Nephron progenitor cell (in vitro differentiated cells): ENCODE results near the gene CNTNAP3.
A peak's percentile ranks its signal among the peaks of the same experiment; 100 is the strongest.
"Not testable (repeated sequence)": the region's sequence is repeated elsewhere in the genome, so short reads cannot be mapped to it uniquely, and the experiment has no call there.

Experiments used
- DNase-seq: peaks from one replicate; pipeline ENCODE4 v3.0.0; 2021
- H3K27ac Mint-ChIP-seq: 2 replicates; pipeline ENCODE4 v1.8.0; 2021; ENCODE audit warnings: mild to moderate bottlenecking, moderate library complexity, mixed read lengths
- H3K27me3 Mint-ChIP-seq: 2 replicates; pipeline ENCODE4 v1.8.0; 2021; ENCODE audit warnings: mild to moderate bottlenecking, low read depth, mixed read lengths; ENCODE audit not compliant: poor library complexity
- H3K36me3 Mint-ChIP-seq: 2 replicates; pipeline ENCODE4 v1.8.0; 2021; ENCODE audit warnings: low read depth, mixed read lengths
- H3K4me1 Mint-ChIP-seq: 2 replicates; pipeline ENCODE4 v1.8.0; 2021; ENCODE audit warnings: mixed read lengths
- H3K4me3 Mint-ChIP-seq: 2 replicates; pipeline ENCODE4 v1.8.0; 2021; ENCODE audit warnings: mild to moderate bottlenecking, moderate library complexity, mixed read lengths
- H3K9me3 Mint-ChIP-seq: 2 replicates; pipeline ENCODE4 v1.8.0; 2021; ENCODE audit warnings: mild to moderate bottlenecking, moderate library complexity, mixed read lengths
- CTCF ChIP-seq: fragments of 200-600 bp; sonication (generic); IDR thresholded peaks from 2 replicates; pipeline ENCODE4 v1.5.0; 2021; ENCODE audit warnings: antibody characterized with exemption

Gene CNTNAP3

DNA sequence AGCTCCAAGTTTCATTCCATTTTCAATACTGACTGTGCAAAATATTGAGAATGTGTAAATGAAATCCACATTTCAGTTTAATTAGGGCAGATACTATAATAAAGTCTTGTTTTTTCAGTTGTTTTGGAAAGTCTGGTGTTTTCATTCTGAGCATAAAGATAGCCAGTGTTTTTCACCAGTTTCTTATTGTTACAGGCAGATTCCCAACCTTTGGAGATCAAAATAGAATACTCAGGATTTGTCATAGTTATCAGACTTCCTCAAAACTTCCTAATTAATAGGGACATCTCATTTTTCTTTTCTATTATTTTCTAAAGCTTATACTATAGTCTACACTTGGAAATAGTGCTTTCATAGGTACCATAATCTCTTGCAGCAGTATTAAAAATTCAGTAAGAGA, 176.2 kb downstream of the CNTNAP3 start:
- H3K4me1 Mint-ChIP-seq, H3K36me3 Mint-ChIP-seq, DNase-seq, H3K27me3 Mint-ChIP-seq, H3K9me3 Mint-ChIP-seq, H3K27ac Mint-ChIP-seq, H3K4me3 Mint-ChIP-seq: not testable (repeated sequence)

- H3K4me3 Mint-ChIP-seq: no peak overlapping the region
- no peak overlapping the region for H3K27ac Mint-ChIP-seq
- DNase-seq: no peak
- no peaks in the 10 kb centered on the region for H3K36me3 Mint-ChIP-seq
- no peak for TF ChIP-seq CTCF
- no peaks in the 10 kb centered on the region for H3K27me3 Mint-ChIP-seq
- H3K9me3 Mint-ChIP-seq: no peaks in the 10 kb centered on the region
- H3K4me1 Mint-ChIP-seq: no peaks in the 10 kb centered on the region
Measured at GRCh38 chr9:39108145-39108544, 179.8 kb downstream of the CNTNAP3 start.

GRCh38 chr9:39097208-39097607, 190.8 kb downstream of the CNTNAP3 start:
- not testable (repeated sequence) for H3K36me3 Mint-ChIP-seq, H3K27ac Mint-ChIP-seq, H3K4me3 Mint-ChIP-seq, H3K9me3 Mint-ChIP-seq, H3K27me3 Mint-ChIP-seq, DNase-seq, H3K4me1 Mint-ChIP-seq

- H3K4me3 Mint-ChIP-seq, DNase-seq, H3K4me1 Mint-ChIP-seq, H3K36me3 Mint-ChIP-seq, H3K27me3 Mint-ChIP-seq, H3K9me3 Mint-ChIP-seq, H3K27ac Mint-ChIP-seq: not testable (repeated sequence)
Measured at GRCh38 chr9:39085311-39085710, 202.7 kb downstream of the CNTNAP3 start.

DNA sequence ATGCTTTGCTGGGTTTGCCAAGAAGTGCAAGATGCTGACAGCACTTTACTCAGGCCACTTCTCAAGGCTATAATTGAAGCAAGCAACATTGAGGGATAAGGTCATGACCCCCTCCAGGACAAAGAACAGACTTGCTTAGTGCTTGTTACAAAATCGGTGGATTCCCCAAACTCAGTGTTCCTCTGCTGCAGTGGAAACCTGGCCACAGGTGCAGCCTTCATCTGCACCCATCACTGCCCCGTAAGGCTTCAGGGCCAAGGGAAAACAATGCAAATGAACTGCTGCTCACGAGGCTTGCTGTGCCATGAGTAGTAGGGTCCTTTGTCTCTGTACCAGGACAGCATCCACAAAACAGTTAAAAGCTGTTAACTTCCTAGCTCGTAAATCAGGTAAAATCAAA, 205.4 kb downstream of the CNTNAP3 start:
- H3K27ac Mint-ChIP-seq, H3K4me1 Mint-ChIP-seq, H3K9me3 Mint-ChIP-seq, DNase-seq, H3K4me3 Mint-ChIP-seq, H3K27me3 Mint-ChIP-seq, H3K36me3 Mint-ChIP-seq: not testable (repeated sequence)

DNA sequence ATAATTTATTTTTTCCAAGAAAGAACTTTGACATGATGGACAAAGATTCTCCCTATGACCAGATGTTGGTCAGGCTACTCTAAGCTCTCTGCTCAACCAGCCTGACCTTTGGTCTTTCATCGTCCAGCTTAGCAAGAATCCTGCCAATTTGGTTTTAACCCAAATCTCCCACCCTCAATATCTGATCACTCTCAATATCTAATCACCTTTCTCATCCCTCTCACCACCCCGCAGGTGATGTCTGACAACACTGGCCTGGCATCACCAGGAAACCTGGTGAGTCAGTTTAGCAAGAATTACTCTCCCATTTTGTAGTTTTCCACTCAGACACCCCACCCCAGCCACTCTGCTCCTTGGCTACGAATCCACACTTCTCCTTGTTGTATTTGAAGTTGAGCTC, 207.9 kb downstream of the CNTNAP3 start:
- H3K36me3 Mint-ChIP-seq, DNase-seq, H3K27ac Mint-ChIP-seq, H3K27me3 Mint-ChIP-seq, H3K9me3 Mint-ChIP-seq: not testable (repeated sequence)
- Mint-ChIP-seq H3K4me3 (peak overlapping the region; percentile 39), H3K4me1 (peaks cover 16% of the 10 kb centered on the region)

DNA sequence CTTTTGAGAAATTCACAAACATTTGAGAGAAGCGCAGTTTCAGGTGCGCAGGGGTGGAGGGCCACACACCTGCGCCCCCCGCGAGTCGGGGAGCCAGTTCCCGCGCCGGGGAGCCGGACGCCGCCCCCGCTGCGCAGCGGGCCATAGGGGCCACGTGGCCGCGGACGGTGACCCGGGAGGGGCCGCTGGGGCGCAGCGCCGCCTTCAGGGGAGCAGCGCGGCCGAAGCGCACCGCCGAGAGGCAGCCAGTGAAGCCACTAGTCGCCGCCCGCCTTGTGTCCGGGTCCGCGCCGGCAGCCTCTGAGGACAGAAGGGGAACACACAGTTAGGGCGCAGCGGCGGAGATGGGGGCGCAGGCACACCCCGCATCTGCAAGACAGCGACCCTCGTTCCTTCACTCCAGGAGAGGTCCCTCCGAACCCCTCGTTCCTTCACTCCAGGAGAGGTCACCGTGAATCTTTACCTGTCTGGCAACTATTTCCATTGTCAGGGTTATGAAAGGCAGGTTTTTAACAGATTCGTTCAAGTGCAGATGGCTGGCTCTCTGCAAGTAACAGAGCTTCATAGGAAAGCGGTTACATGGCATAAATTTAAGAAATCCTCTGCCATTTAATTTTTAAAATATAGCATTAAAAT, 209.2 kb downstream of the CNTNAP3 start:
- peak; percentile 6 for TF ChIP-seq CTCF
- not testable (repeated sequence) for H3K27ac Mint-ChIP-seq, H3K9me3 Mint-ChIP-seq, H3K36me3 Mint-ChIP-seq, H3K27me3 Mint-ChIP-seq
- H3K4me1 Mint-ChIP-seq: peaks cover 16% of the 10 kb centered on the region
- DNase-seq: peak; percentile 69
- H3K4me3 Mint-ChIP-seq: peak overlapping the region; percentile 81

- not testable (repeated sequence) for H3K27ac Mint-ChIP-seq, DNase-seq, H3K27me3 Mint-ChIP-seq, H3K9me3 Mint-ChIP-seq, H3K36me3 Mint-ChIP-seq, H3K4me3 Mint-ChIP-seq
- peaks cover 11% of the 10 kb centered on the region for H3K4me1 Mint-ChIP-seq
Measured at GRCh38 chr9:39073537-39073936, 214.4 kb downstream of the CNTNAP3 start.

DNA sequence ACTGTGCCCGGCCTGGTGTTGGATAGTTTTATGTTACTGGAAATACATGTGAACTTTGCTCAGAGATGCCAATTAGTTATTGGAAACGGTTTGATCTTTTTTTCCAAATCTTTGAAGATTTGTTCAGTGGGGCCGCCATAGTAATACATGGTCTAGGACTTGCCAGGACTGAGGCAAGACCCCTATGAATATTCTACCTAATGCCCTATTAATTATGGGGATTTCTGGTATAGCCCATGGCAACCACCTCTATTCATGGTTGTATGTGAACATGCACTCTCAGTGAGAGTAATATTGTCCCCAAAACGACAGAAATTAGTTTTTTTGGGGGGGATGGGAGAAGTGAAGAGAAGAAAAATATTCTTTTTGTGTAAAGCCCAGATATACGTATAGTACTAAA, 220.3 kb downstream of the CNTNAP3 start:
- DNase-seq, H3K36me3 Mint-ChIP-seq, H3K4me1 Mint-ChIP-seq, H3K27ac Mint-ChIP-seq, H3K9me3 Mint-ChIP-seq, H3K27me3 Mint-ChIP-seq, H3K4me3 Mint-ChIP-seq: not testable (repeated sequence)

GRCh38 chr9:39062966-39063365, 225.0 kb downstream of the CNTNAP3 start:
- not testable (repeated sequence) for H3K4me1 Mint-ChIP-seq, DNase-seq, H3K4me3 Mint-ChIP-seq, H3K27me3 Mint-ChIP-seq, H3K36me3 Mint-ChIP-seq, H3K27ac Mint-ChIP-seq, H3K9me3 Mint-ChIP-seq

DNA sequence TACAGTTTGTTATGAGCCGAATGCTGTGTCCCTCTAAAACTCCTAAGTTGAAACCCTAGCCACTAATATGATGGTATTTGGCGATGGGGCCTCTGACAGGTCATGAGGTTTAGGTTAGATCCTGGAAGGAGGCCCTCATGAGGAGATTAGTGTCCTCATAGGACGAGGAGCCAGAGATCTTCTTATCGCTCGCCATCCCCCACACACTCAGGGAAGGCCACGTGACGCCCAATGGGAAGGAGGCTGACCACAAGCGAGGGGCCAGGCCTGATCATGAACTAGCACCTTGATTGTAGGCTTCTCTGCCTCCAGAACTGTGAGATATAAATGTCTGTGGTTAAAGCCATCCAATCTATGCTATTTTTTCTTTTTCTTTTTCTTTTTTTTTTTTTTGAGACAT, 233.5 kb downstream of the CNTNAP3 start:
- H3K36me3 Mint-ChIP-seq, H3K27ac Mint-ChIP-seq, H3K4me1 Mint-ChIP-seq, H3K9me3 Mint-ChIP-seq, H3K4me3 Mint-ChIP-seq, DNase-seq, H3K27me3 Mint-ChIP-seq: not testable (repeated sequence)

DNA sequence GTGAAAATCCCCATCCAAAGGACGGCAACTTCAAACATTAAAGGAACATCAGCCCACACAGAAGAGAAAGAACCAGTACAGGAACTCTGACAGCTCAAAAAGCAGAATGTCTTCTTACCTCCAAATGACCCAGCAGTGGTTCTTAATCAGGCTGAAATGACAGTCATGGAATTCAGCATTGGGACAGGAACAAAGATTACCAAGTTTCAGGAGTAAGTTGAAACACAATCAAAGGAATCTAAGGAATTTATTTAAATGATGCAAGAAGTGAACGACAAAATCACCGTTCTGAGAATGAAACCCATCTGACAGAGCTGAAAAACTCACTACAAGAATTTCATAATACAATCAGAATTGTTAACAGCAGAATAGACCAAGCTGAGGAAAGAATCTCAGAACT, 241.1 kb downstream of the CNTNAP3 start:
- not testable (repeated sequence) for H3K4me1 Mint-ChIP-seq, H3K27me3 Mint-ChIP-seq, H3K27ac Mint-ChIP-seq, DNase-seq, H3K4me3 Mint-ChIP-seq, H3K36me3 Mint-ChIP-seq
- H3K9me3 Mint-ChIP-seq: peaks cover 15% of the 10 kb centered on the region

- H3K4me3 Mint-ChIP-seq, H3K4me1 Mint-ChIP-seq, H3K27ac Mint-ChIP-seq, H3K36me3 Mint-ChIP-seq, H3K27me3 Mint-ChIP-seq, DNase-seq, H3K9me3 Mint-ChIP-seq: not testable (repeated sequence)
Measured at GRCh38 chr9:39042352-39042803, 245.6 kb downstream of the CNTNAP3 start.
